HEK293T (cell line): ENCODE results near the gene MYO5C.

Experiments
- CTCF ChIA-PET: fragments of 350-600 bp; formaldehyde crosslinking; extraction: SDS; loops from one replicate; lab custom pipeline; 2021; ENCODE audit warnings: antibody characterized with exemption, inconsistent platforms; lab: Yijun Ruan, JAX
- POLR2A ChIA-PET: fragments of 350-600 bp; formaldehyde crosslinking; extraction: SDS; loops from one replicate; lab custom pipeline; 2020; ENCODE audit warnings: antibody characterized with exemption, inconsistent platforms; lab: Yijun Ruan, JAX
- DNase-seq: peaks from one replicate; pipeline ENCODE4 v3.0.0; 2012; ENCODE audit warnings: mixed read lengths; ENCODE audit errors: extremely low spot score
- ARNT ChIP-seq: fragments of 450-650 bp; IDR thresholded peaks from 2 replicates; pipeline ENCODE4 v1.6.1; 2017; ENCODE audit warnings: mild to moderate bottlenecking
- BHLHE40 ChIP-seq: fragments of 450-650 bp; IDR thresholded peaks from 2 replicates; pipeline ENCODE4 v1.6.1; 2016; ENCODE audit warnings: mild to moderate bottlenecking, moderate library complexity, borderline replicate concordance
- CTBP1 ChIP-seq: fragments of 450-650 bp; IDR thresholded peaks from 2 replicates; pipeline ENCODE4 v1.6.1; 2016; ENCODE audit warnings: borderline replicate concordance
- ELF4 ChIP-seq: fragments of 450-650 bp; IDR thresholded peaks from 2 replicates; pipeline ENCODE4 v1.6.1; 2017; ENCODE audit warnings: antibody characterized with exemption
- FOXA1 ChIP-seq: fragments of 450-650 bp; IDR thresholded peaks from 2 replicates; pipeline ENCODE4 v1.6.1; 2016; ENCODE audit warnings: mild to moderate bottlenecking
- FOXK2 ChIP-seq: fragments of 450-650 bp; IDR thresholded peaks from 2 replicates; pipeline ENCODE4 v1.6.1; 2016; ENCODE audit warnings: mild to moderate bottlenecking
- FOXM1 ChIP-seq: fragments of 450-650 bp; IDR thresholded peaks from 2 replicates; pipeline ENCODE4 v1.6.1; 2017; ENCODE audit warnings: mild to moderate bottlenecking, borderline replicate concordance
- HDGF ChIP-seq: fragments of 450-650 bp; IDR thresholded peaks from 2 replicates; pipeline ENCODE4 v1.6.1; 2017; ENCODE audit warnings: antibody characterized with exemption, borderline replicate concordance
- L3MBTL2 ChIP-seq: fragments of 450-650 bp; conservative IDR thresholded peaks from 2 replicates; pipeline ENCODE4 v1.6.1; 2016; ENCODE audit warnings: mild to moderate bottlenecking
- LEF1 ChIP-seq: fragments of 450-650 bp; IDR thresholded peaks from 2 replicates; pipeline ENCODE4 v1.6.1; 2017; ENCODE audit warnings: mild to moderate bottlenecking, borderline replicate concordance
- NFRKB ChIP-seq: fragments of 450-650 bp; IDR thresholded peaks from 2 replicates; pipeline ENCODE4 v1.6.1; 2016; ENCODE audit warnings: mild to moderate bottlenecking, moderate library complexity
- PKNOX1 ChIP-seq: fragments of 450-650 bp; IDR thresholded peaks from 2 replicates; pipeline ENCODE4 v1.6.1; 2016
- SP1 ChIP-seq: fragments of 450-650 bp; IDR thresholded peaks from 2 replicates; pipeline ENCODE4 v1.6.1; 2017
- SUZ12 ChIP-seq: fragments of 450-650 bp; IDR thresholded peaks from 2 replicates; pipeline ENCODE4 v1.6.1; 2016; ENCODE audit warnings: mild to moderate bottlenecking
- TARDBP ChIP-seq: fragments of 450-650 bp; IDR thresholded peaks from 2 replicates; pipeline ENCODE4 v1.6.1; 2016
- ZNF384 ChIP-seq: fragments of 450-650 bp; IDR thresholded peaks from 2 replicates; pipeline ENCODE4 v1.6.1; 2016

The MYO5C gene

GRCh38 chr15:52180851-52181450 is 114.7 kb downstream of the MYO5C start:
- POLR2A ChIA-PET = no interaction called here
- DNase-seq = no peak
- CTCF ChIA-PET = no interaction called here
- TF ChIP-seq SUZ12 = no peak
- TF ChIP-seq ZNF384 = no peak
- no peak for TF ChIP-seq CTBP1
- no peak for TF ChIP-seq TARDBP
- TF ChIP-seq LEF1 = no peak
- TF ChIP-seq FOXA1 = no peak
- TF ChIP-seq FOXM1 = no peak
- TF ChIP-seq SP1 = no peak
- no peak for TF ChIP-seq HDGF
- no peak for TF ChIP-seq L3MBTL2
- no peak for TF ChIP-seq ARNT
- no peak for TF ChIP-seq ELF4
- TF ChIP-seq FOXK2 = no peak

GRCh38 chr15:52180196-52180835 is 115.3 kb downstream of the MYO5C start:
- no peak for DNase-seq
- TF ChIP-seq FOXA1 = no peak
- TF ChIP-seq ZNF384 = no peak
- TF ChIP-seq LEF1 = no peak
- TF ChIP-seq ARNT = no peak
- no peak for TF ChIP-seq PKNOX1
- TF ChIP-seq FOXK2 = no peak
- TF ChIP-seq FOXM1 = no peak
- no peak for TF ChIP-seq TARDBP
- no peak for TF ChIP-seq SP1
- TF ChIP-seq BHLHE40 = no peak
- TF ChIP-seq HDGF = no peak
- no peak for TF ChIP-seq L3MBTL2
- TF ChIP-seq NFRKB = no peak
- ChIA-PET CTCF (interaction anchor here (1.5 kb wide), 1 partner anchor 8 kb away, joined by 4 read pairs; no protein-coding TSS in a partner anchor), POLR2A (interaction anchor here (0.8 to 2.0 kb wide), 6 partner anchors 8 to 23 kb away, joined by 3 to 9 read pairs (median 4); no protein-coding TSS in a partner anchor)

- CTCF ChIA-PET = interaction anchor here (0.7 to 1.5 kb wide), 2 partner anchors 9 to 31 kb away, joined by 3 to 4 read pairs; no protein-coding TSS in a partner anchor
- POLR2A ChIA-PET = interaction anchor here (0.8 to 2.0 kb wide), 7 partner anchors 9 to 29 kb away, joined by 3 to 9 read pairs (median 4); no protein-coding TSS in a partner anchor
- TF ChIP-seq FOXA1 = no peak
- TF ChIP-seq ARNT = no peak
- TF ChIP-seq SUZ12 = no peak
- TF ChIP-seq NFRKB = no peak
- TF ChIP-seq L3MBTL2 = 0 out of 2 replicates have a peak, but pooled peaks have one; percentile 30
- TF ChIP-seq ZNF384 = no peak
- TF ChIP-seq BHLHE40 = no peak
- no peak for TF ChIP-seq PKNOX1
- peak; percentile 78 for DNase-seq
Measured at GRCh38 chr15:52179278-52180195, 116.1 kb downstream of the MYO5C start.

DNA sequence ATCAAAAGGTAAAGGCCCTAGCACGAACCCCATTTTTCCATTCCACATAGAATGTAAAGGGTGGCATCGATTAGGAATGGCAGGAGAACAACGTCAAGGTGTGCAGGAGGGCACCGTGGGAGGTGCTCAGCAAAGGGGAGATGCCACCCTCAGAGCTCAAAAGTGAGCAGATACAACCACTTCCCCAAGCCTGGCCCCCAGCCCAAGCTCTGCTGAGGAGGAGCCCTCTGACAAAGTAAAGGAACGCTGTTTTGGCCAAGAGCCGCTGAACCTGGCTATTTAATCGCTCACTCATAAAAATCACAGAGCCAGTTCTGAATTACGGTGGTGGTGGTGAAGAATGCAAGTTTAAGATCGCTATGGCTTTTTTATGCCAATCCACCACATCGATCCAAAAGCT is 116.8 kb downstream of the MYO5C start:
- ChIA-PET CTCF (interaction anchor here (0.7 to 1.5 kb wide), 2 partner anchors 10 to 30 kb away, joined by 3 to 4 read pairs; no protein-coding TSS in a partner anchor), POLR2A (interaction anchor here (1.5 to 2.0 kb wide), 5 partner anchors 8 to 29 kb away, joined by 3 to 9 read pairs (median 6); no protein-coding TSS in a partner anchor)
- no peak for TF ChIP-seq ZNF384
- no peak for TF ChIP-seq HDGF
- no peak for TF ChIP-seq ARNT
- no peak for TF ChIP-seq BHLHE40
- no peak for TF ChIP-seq TARDBP
- TF ChIP-seq ELF4 = no peak
- TF ChIP-seq LEF1 = no peak
- no peak for TF ChIP-seq FOXA1
- TF ChIP-seq PKNOX1 = no peak
- TF ChIP-seq NFRKB = no peak
- no peak for TF ChIP-seq CTBP1
- no peak for TF ChIP-seq SUZ12
- no peak for TF ChIP-seq FOXM1
- no peak for TF ChIP-seq FOXK2
- TF ChIP-seq SP1 = no peak
- TF ChIP-seq L3MBTL2 = no peak
- no peak for DNase-seq

GRCh38 chr15:52172869-52173268 is 122.7 kb downstream of the MYO5C start:
- POLR2A ChIA-PET = no interaction called here
- DNase-seq = no peak
- TF ChIP-seq CTBP1 (no peak), ARNT (no peak), FOXK2 (no peak), PKNOX1 (no peak), HDGF (no peak), LEF1 (no peak), NFRKB (no peak), TARDBP (no peak), FOXM1 (no peak), SP1 (no peak), SUZ12 (no peak), FOXA1 (no peak), ELF4 (no peak), BHLHE40 (no peak), ZNF384 (no peak)
- CTCF ChIA-PET = interaction anchor here (1.5 kb wide), 1 partner anchor 35 kb away, joined by 3 read pairs; no protein-coding TSS in a partner anchor
